ENCODE results near the gene METTL1. TPM values are rescaled to one million over a fixed set of nuclear protein-coding genes. Genes with fewer than 3 reads are reported as not detected.

METTL1 gene
- polyA plus RNA-seq, 2 donors: 18.8 to 19.3 TPM

GRCh38 chr12:57813971-57814772 is 42.3 kb upstream of the METTL1 start:
- Histone ChIP-seq H3K9me3 (ENCODE audit: control insufficient read depth in 2 of 2, insufficient read depth in 1 of 2, low read depth in 1 of 2, low read length in 1 of 2) (no peaks in the 10 kb centered on the region), H3K4me3 (ENCODE audit: low read depth in 1 of 2, low read length in 2 of 2) (no peak overlapping the region), H3K36me3 (ENCODE audit: control insufficient read depth in 2 of 2, insufficient read depth in 2 of 2, low read length in 1 of 2) (peaks cover 0 to 5% of the 10 kb centered on the region in 2 donors), H3K4me1 (ENCODE audit: control insufficient read depth in 2 of 2, insufficient read depth in 2 of 2, low read length in 1 of 2) (peaks cover 0 to 7% of the 10 kb centered on the region in 2 donors), H3K27ac (ENCODE audit: low read depth in 2 of 2, low read length in 1 of 2) (no peak overlapping the region), H3K27me3 (ENCODE audit: control insufficient read depth in 1 of 2, insufficient read depth in 2 of 2, low read length in 2 of 2) (no peaks in the 10 kb centered on the region)
- 63 to 69% methylated on average over 16 to 17 of the region's 17 CpGs for WGBS, 2 donors

- 78 to 83% methylated on average over 14 of the region's 14 CpGs for WGBS, 2 donors
- peaks cover 0 to 5% of the 10 kb centered on the region in 2 donors for H3K36me3 ChIP-seq (ENCODE audit: control insufficient read depth in 2 of 2, insufficient read depth in 2 of 2, low read length in 1 of 2)
- no peaks in the 10 kb centered on the region for H3K9me3 ChIP-seq (ENCODE audit: control insufficient read depth in 2 of 2, insufficient read depth in 1 of 2, low read depth in 1 of 2, low read length in 1 of 2)
- no peak overlapping the region for H3K27ac ChIP-seq (ENCODE audit: low read depth in 2 of 2, low read length in 1 of 2)
- H3K4me1 ChIP-seq (ENCODE audit: control insufficient read depth in 2 of 2, insufficient read depth in 2 of 2, low read length in 1 of 2): peaks cover 0 to 7% of the 10 kb centered on the region in 2 donors
- H3K4me3 ChIP-seq (ENCODE audit: low read depth in 1 of 2, low read length in 2 of 2): no peak overlapping the region
- H3K27me3 ChIP-seq (ENCODE audit: control insufficient read depth in 1 of 2, insufficient read depth in 2 of 2, low read length in 2 of 2): no peaks in the 10 kb centered on the region
Observed at GRCh38 chr12:57813111-57813970, 41.4 kb upstream of the METTL1 start.

DNA sequence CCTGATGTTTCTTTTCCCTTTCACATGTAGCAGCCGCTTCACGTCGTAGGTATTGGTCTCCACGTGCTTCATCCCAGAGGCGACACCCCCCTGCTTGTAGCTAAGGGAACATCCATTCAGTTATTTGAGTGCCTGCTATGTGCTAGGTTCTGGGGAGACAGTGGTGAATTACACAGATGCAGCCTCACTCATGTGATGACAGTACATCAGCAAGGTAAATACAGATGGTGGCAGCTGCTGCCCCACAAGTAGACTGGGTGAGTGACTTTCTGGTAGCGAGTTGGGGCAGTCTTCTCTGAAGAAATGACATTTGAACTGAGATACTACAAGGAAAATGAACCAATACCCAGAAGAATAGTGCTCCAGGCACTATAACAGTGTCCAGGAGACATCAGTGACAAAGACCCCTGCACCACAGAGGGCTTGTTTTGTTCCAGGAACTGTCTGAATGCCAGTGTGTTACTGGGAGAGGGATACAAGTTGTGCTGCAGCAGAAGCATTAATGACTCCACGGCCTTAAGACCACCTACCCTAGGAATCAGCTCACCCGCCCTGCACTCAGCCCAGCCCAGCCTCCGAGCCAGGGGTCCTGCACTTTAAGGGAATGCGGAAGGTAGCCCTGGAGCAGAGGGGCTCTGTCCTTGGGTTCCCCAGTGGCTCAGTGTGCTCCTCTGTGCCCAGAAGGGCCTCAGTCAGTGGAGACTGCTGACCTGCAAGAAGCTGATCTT is 39.3 kb upstream of the METTL1 start:
- 84 to 86% methylated on average over 10 of the region's 10 CpGs for WGBS, 2 donors
- Histone ChIP-seq H3K27ac (ENCODE audit: low read depth in 2 of 2, low read length in 1 of 2) (no peak overlapping the region), H3K4me3 (ENCODE audit: low read depth in 1 of 2, low read length in 2 of 2) (no peak overlapping the region), H3K27me3 (ENCODE audit: control insufficient read depth in 1 of 2, insufficient read depth in 2 of 2, low read length in 2 of 2) (no peaks in the 10 kb centered on the region), H3K4me1 (ENCODE audit: control insufficient read depth in 2 of 2, insufficient read depth in 2 of 2, low read length in 1 of 2) (peaks cover 0 to 5% of the 10 kb centered on the region in 2 donors), H3K36me3 (ENCODE audit: control insufficient read depth in 2 of 2, insufficient read depth in 2 of 2, low read length in 1 of 2) (peaks cover 3 to 10% of the 10 kb centered on the region in 2 donors), H3K9me3 (ENCODE audit: control insufficient read depth in 2 of 2, insufficient read depth in 1 of 2, low read depth in 1 of 2, low read length in 1 of 2) (no peaks in the 10 kb centered on the region)

DNA sequence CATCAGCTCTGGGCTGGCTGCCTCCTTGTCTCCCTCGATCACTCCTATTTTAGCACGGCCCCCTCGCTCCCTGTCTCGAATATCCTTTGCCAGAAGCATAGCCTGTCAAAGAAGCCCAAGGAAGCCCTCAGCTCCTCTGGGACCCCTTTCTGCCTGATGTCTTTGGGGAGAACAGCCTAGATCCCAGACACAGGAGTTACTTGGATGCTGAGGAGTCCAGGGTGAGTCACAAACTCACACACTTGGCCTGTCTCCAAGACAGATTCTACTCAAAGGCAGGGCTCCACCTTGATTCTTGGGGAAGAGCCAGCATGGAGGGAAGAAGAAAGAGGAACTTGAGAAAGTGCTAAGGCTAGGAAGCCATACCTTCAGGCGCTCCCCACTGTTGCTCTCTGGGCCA is 38.5 kb upstream of the METTL1 start:
- H3K4me1 ChIP-seq (ENCODE audit: control insufficient read depth in 2 of 2, insufficient read depth in 2 of 2, low read length in 1 of 2): no peaks in the 10 kb centered on the region
- H3K9me3 ChIP-seq (ENCODE audit: control insufficient read depth in 2 of 2, insufficient read depth in 1 of 2, low read depth in 1 of 2, low read length in 1 of 2): no peaks in the 10 kb centered on the region
- no peak overlapping the region for H3K27ac ChIP-seq (ENCODE audit: low read depth in 2 of 2, low read length in 1 of 2)
- peaks cover 3 to 10% of the 10 kb centered on the region in 2 donors for H3K36me3 ChIP-seq (ENCODE audit: control insufficient read depth in 2 of 2, insufficient read depth in 2 of 2, low read length in 1 of 2)
- no peak overlapping the region for H3K4me3 ChIP-seq (ENCODE audit: low read depth in 1 of 2, low read length in 2 of 2)
- 73 to 81% methylated on average over 5 of the region's 5 CpGs for WGBS, 2 donors
- H3K27me3 ChIP-seq (ENCODE audit: control insufficient read depth in 1 of 2, insufficient read depth in 2 of 2, low read length in 2 of 2): no peaks in the 10 kb centered on the region

GRCh38 chr12:57809425-57809824 is 37.5 kb upstream of the METTL1 start:
- no peaks in the 10 kb centered on the region for H3K27me3 ChIP-seq (ENCODE audit: control insufficient read depth in 1 of 2, insufficient read depth in 2 of 2, low read length in 2 of 2)
- 85 to 93% methylated on average over 3 of the region's 3 CpGs for WGBS, 2 donors
- no peak overlapping the region for H3K27ac ChIP-seq (ENCODE audit: low read depth in 2 of 2, low read length in 1 of 2)
- H3K36me3 ChIP-seq (ENCODE audit: control insufficient read depth in 2 of 2, insufficient read depth in 2 of 2, low read length in 1 of 2): peaks cover 3 to 10% of the 10 kb centered on the region in 2 donors
- no peaks in the 10 kb centered on the region for H3K4me1 ChIP-seq (ENCODE audit: control insufficient read depth in 2 of 2, insufficient read depth in 2 of 2, low read length in 1 of 2)
- H3K4me3 ChIP-seq (ENCODE audit: low read depth in 1 of 2, low read length in 2 of 2): no peak overlapping the region
- H3K9me3 ChIP-seq (ENCODE audit: control insufficient read depth in 2 of 2, insufficient read depth in 1 of 2, low read depth in 1 of 2, low read length in 1 of 2): no peaks in the 10 kb centered on the region

DNA sequence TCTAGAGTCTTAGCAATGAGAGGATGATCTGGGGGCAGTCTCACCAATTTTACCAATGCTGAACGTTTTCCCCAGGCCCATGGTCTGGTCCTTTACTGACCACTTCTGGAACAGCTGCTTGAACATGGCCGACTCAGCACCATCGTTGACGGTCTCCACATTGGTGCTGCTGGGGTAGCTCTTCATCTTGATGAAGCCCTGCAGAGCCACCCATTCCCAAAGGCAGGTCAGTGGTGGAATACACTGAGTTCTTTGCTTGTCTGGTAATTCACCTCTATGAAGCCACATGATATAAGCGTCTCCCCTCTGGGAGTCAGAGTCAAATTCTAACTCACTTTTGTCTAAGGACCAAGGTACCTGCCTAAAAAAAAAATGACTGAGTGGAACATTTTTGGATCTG is 36.4 kb upstream of the METTL1 start:
- Histone ChIP-seq H3K4me3 (ENCODE audit: low read depth in 1 of 2, low read length in 2 of 2) (no peak overlapping the region), H3K36me3 (ENCODE audit: control insufficient read depth in 2 of 2, insufficient read depth in 2 of 2, low read length in 1 of 2) (peaks cover 3 to 10% of the 10 kb centered on the region in 2 donors), H3K27ac (ENCODE audit: low read depth in 2 of 2, low read length in 1 of 2) (no peak overlapping the region), H3K4me1 (ENCODE audit: control insufficient read depth in 2 of 2, insufficient read depth in 2 of 2, low read length in 1 of 2) (peaks cover 0 to 2% of the 10 kb centered on the region in 2 donors), H3K27me3 (ENCODE audit: control insufficient read depth in 1 of 2, insufficient read depth in 2 of 2, low read length in 2 of 2) (no peaks in the 10 kb centered on the region), H3K9me3 (ENCODE audit: control insufficient read depth in 2 of 2, insufficient read depth in 1 of 2, low read depth in 1 of 2, low read length in 1 of 2) (no peaks in the 10 kb centered on the region)
- 90 to 91% methylated on average over 5 of the region's 5 CpGs for WGBS, 2 donors

DNA sequence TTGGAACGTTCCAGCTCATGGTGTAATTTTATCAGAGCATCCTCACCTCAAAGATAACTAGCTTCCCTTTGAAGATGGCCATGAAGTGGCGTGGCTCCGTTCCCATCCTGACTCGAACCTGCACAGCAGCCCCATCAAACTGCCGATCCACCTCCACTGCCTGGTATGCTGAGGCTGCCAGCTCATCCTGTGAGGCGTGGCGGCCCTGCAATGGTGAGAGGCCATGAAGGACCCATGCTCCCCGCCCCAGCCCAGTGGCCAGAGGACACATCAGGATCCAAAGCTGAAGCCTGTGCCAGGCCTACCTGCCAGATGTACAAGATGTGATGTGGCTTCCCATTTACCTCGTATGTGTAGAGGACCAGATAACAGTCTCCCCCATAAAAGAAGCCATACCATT is 35.4 kb upstream of the METTL1 start:
- peaks cover 3 to 12% of the 10 kb centered on the region in 2 donors for H3K36me3 ChIP-seq (ENCODE audit: control insufficient read depth in 2 of 2, insufficient read depth in 2 of 2, low read length in 1 of 2)

GRCh38 chr12:57806677-57807076 is 34.8 kb upstream of the METTL1 start:
- Histone ChIP-seq H3K4me3 (ENCODE audit: low read depth in 1 of 2, low read length in 2 of 2) (no peak overlapping the region), H3K27ac (ENCODE audit: low read depth in 2 of 2, low read length in 1 of 2) (no peak overlapping the region), H3K9me3 (ENCODE audit: control insufficient read depth in 2 of 2, insufficient read depth in 1 of 2, low read depth in 1 of 2, low read length in 1 of 2) (no peaks in the 10 kb centered on the region), H3K27me3 (ENCODE audit: control insufficient read depth in 1 of 2, insufficient read depth in 2 of 2, low read length in 2 of 2) (no peaks in the 10 kb centered on the region), H3K36me3 (ENCODE audit: control insufficient read depth in 2 of 2, insufficient read depth in 2 of 2, low read length in 1 of 2) (peaks cover 3 to 16% of the 10 kb centered on the region in 2 donors), H3K4me1 (ENCODE audit: control insufficient read depth in 2 of 2, insufficient read depth in 2 of 2, low read length in 1 of 2) (peaks cover 0 to 2% of the 10 kb centered on the region in 2 donors)
- 93 to 98% methylated on average over 3 of the region's 3 CpGs for WGBS, 2 donors

More for the DNA sequence above, 35.4 kb upstream of the METTL1 start:
- H3K4me3 ChIP-seq (ENCODE audit: low read depth in 1 of 2, low read length in 2 of 2): no peak overlapping the region
- whole genome bisulfite sequencing, 2 donors: 89 to 92% methylated on average over 9 of the region's 9 CpGs
- no peaks in the 10 kb centered on the region for H3K9me3 ChIP-seq (ENCODE audit: control insufficient read depth in 2 of 2, insufficient read depth in 1 of 2, low read depth in 1 of 2, low read length in 1 of 2)
- H3K27ac ChIP-seq (ENCODE audit: low read depth in 2 of 2, low read length in 1 of 2): no peak overlapping the region
- peaks cover 0 to 2% of the 10 kb centered on the region in 2 donors for H3K4me1 ChIP-seq (ENCODE audit: control insufficient read depth in 2 of 2, insufficient read depth in 2 of 2, low read length in 1 of 2)
- H3K27me3 ChIP-seq (ENCODE audit: control insufficient read depth in 1 of 2, insufficient read depth in 2 of 2, low read length in 2 of 2): no peaks in the 10 kb centered on the region

DNA sequence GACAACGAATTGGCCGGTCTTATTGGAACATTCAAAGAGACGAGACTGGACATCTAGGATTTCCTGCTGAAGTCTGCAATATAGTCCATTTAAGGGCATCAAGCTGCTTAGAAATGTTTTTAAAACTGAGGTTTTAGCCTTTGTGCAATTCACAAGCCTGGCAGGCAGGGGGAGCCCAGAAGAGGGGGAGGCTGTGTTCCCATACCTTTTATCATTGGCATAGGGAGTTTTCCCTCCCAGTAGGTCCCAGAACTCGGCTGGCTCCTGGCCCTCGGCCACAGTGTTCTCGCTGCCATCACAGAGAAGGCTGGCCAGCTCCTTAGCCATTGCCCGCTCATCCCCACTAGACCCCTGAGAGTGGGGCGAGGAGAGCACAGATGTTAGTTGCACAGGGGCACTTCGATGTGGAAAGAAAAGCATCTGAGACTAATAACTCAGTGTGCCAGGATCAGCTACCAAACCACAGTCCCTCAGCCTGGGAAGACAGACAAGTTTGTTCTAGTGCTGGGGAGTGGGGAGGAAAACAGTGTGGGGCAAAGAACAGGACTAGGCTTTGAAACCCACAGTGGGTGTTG is 31.5 kb upstream of the METTL1 start:
- H3K4me1 ChIP-seq (ENCODE audit: control insufficient read depth in 2 of 2, insufficient read depth in 2 of 2, low read length in 1 of 2): peaks cover 0 to 2% of the 10 kb centered on the region in 2 donors
- 49% methylated on average over 9 of the region's 9 CpGs for WGBS, 2 donors
- H3K4me3 ChIP-seq (ENCODE audit: low read depth in 1 of 2, low read length in 2 of 2): no peak overlapping the region
- peaks cover 3 to 14% of the 10 kb centered on the region in 2 donors for H3K36me3 ChIP-seq (ENCODE audit: control insufficient read depth in 2 of 2, insufficient read depth in 2 of 2, low read length in 1 of 2)
- H3K9me3 ChIP-seq (ENCODE audit: control insufficient read depth in 2 of 2, insufficient read depth in 1 of 2, low read depth in 1 of 2, low read length in 1 of 2): no peaks in the 10 kb centered on the region
- no peak overlapping the region for H3K27ac ChIP-seq (ENCODE audit: low read depth in 2 of 2, low read length in 1 of 2)
- no peaks in the 10 kb centered on the region for H3K27me3 ChIP-seq (ENCODE audit: control insufficient read depth in 1 of 2, insufficient read depth in 2 of 2, low read length in 2 of 2)
